HCT116 (cell line): ENCODE measurements around the gene SMIM3. TPM values are rescaled to one million over a fixed set of nuclear protein-coding genes. Genes with fewer than 3 reads are reported as not detected.

Source experiments
- ATAC-seq: fragments of 200-7000 bp; cut with Tn5 transposase; 2 replicates; pipeline ENCODE4 v1.9.1; 2020; ENCODE audit warnings: mild to moderate bottlenecking, moderate library complexity
- BruUV-seq: library from RNA; stranded (reverse); fragments of 400-500 nt; replicated peaks from 2 replicates; lab custom pipeline; 2021; lab: Mats Ljungman, UMichigan
- CTCF ChIA-PET: fragments of 300-600 bp; sonication (Branson Sonifier 250); formaldehyde crosslinking; loops from one replicate; lab custom pipeline; 2021; ENCODE audit warnings: antibody characterized with exemption; lab: Charles Lee
- POLR2A ChIA-PET: fragments of 300-600, 350-600 bp; sonication (Branson Sonifier 250); formaldehyde crosslinking; loops from one replicate; lab custom pipeline; 2021; ENCODE audit warnings: antibody characterized with exemption; lab: Charles Lee
- RAD21 ChIA-PET, 2 experiments: fragments of 300-600 bp; sonication (Branson Sonifier 250); formaldehyde crosslinking; loops; one replicate each; lab custom pipeline; 2023; ENCODE audit warnings: low total read pairs in 2 of 2; ENCODE audit not compliant: uncharacterized antibody in 2 of 2, unreplicated experiment in 2 of 2, low non-redundant PET in 1 of 2; lab: Charles Lee
- DNase-seq: peaks from one replicate; pipeline ENCODE4 v3.0.0-alpha.2; 2010; ENCODE audit warnings: low read depth, low spot score
- H2AFZ ChIP-seq: fragments of 200-600 bp; shearing (Covaris generic), sonication (generic); 2 replicates; pipeline ENCODE4 v1.6.1; 2017; ENCODE audit warnings: low read depth, mixed run types, mixed read lengths, antibody characterized with exemption, low read length; ENCODE audit not compliant: poor library complexity, severe bottlenecking
- H3K27ac ChIP-seq: 2 replicates; pipeline ENCODE4 v1.5.1; 2012; ENCODE audit warnings: low read depth, low read length
- H3K27me3 ChIP-seq: fragments of 200-600 bp; sonication (generic); 2 replicates; pipeline ENCODE4 v1.6.1; 2016; ENCODE audit warnings: mixed run types, low read length, mixed read lengths; ENCODE audit not compliant: insufficient read depth
- H3K36me3 ChIP-seq, 2 experiments: fragments of 200-500 bp in 1 of 2; fragments of 200-600 bp in 1 of 2; sonication (Bioruptor generic) in 1 of 2; sonication (generic) in 1 of 2; 2 replicates each; pipeline versions ENCODE4 v1.5.1 to v1.6.1; 2014 to 2016; ENCODE audit warnings: low read length in 2 of 2, inconsistent platforms in 1 of 2, mixed read lengths in 1 of 2, mixed run types in 1 of 2; ENCODE audit not compliant: insufficient read depth in 2 of 2, control insufficient read depth in 1 of 2
- H3K4me1 ChIP-seq, 2 experiments: fragments of 200-600 bp in 1 of 2; sonication (generic) in 1 of 2; 2 replicates each; pipeline versions ENCODE4 v1.5.1 to v1.6.1; 2012 to 2017; ENCODE audit warnings: low read length in 2 of 2, inconsistent platforms in 1 of 2, mild to moderate bottlenecking in 1 of 2, mixed read lengths in 1 of 2, mixed run types in 1 of 2, moderate library complexity in 1 of 2; ENCODE audit not compliant: insufficient read depth in 2 of 2, control insufficient read depth in 1 of 2
- H3K4me2 ChIP-seq: fragments of 200-600 bp; sonication (generic); 2 replicates; pipeline ENCODE4 v1.6.1; 2017; ENCODE audit warnings: mixed run types, low read length, mixed read lengths
- H3K4me3 ChIP-seq, 2 experiments: fragments of 200-600 bp in 1 of 2; sonication (generic) in 1 of 2; replicated peaks in 1 of 2; 2 replicates each; pipeline ENCODE4 v1.5.1; 2011 to 2016; ENCODE audit warnings: low read length in 2 of 2, control low read depth in 1 of 2, low read depth in 1 of 2, mild to moderate bottlenecking in 1 of 2, mixed read lengths in 1 of 2, mixed run types in 1 of 2
- H3K79me2 ChIP-seq: fragments of 200-600 bp; sonication (generic); 2 replicates; pipeline ENCODE4 v1.6.1; 2017; ENCODE audit warnings: mild to moderate bottlenecking, mixed run types, low read length, moderate library complexity, mixed read lengths; ENCODE audit not compliant: insufficient read depth
- H3K9ac ChIP-seq: fragments of 200-600 bp; sonication (generic); 2 replicates; pipeline ENCODE4 v1.6.1; 2016; ENCODE audit warnings: low read length, mixed read lengths
- H3K9me2 ChIP-seq: fragments of 200-600 bp; sonication (generic), shearing (Covaris generic); 2 replicates; pipeline ENCODE4 v1.6.1; 2017; ENCODE audit warnings: mixed run types, mild to moderate bottlenecking, moderate library complexity; ENCODE audit not compliant: insufficient read depth
- H3K9me3 ChIP-seq, 2 experiments: fragments of 200-500 bp in 1 of 2; fragments of 200-600 bp in 1 of 2; sonication (Bioruptor generic) in 1 of 2; sonication (generic) in 1 of 2; 2 replicates each; pipeline ENCODE4 v1.6.1; 2014 to 2017; ENCODE audit warnings: low read length in 2 of 2, mixed read lengths in 2 of 2, inconsistent platforms in 1 of 2, low read depth in 1 of 2, mild to moderate bottlenecking in 1 of 2, mixed run types in 1 of 2, moderate library complexity in 1 of 2; ENCODE audit not compliant: control insufficient read depth in 1 of 2, insufficient read depth in 1 of 2
- H4K20me1 ChIP-seq: fragments of 200-600 bp; sonication (generic), shearing (Covaris generic); 2 replicates; pipeline ENCODE4 v1.6.1; 2017; ENCODE audit warnings: mixed run types, mild to moderate bottlenecking, moderate library complexity; ENCODE audit not compliant: insufficient read depth
- EZH2 ChIP-seq: fragments of 200-600 bp; sonication (generic); IDR thresholded peaks from 2 replicates; pipeline ENCODE4 v1.6.1; 2017; ENCODE audit warnings: antibody characterized with exemption, mixed run types
- RAD21 ChIP-seq: IDR thresholded peaks from 2 replicates; pipeline ENCODE4 v1.6.1; 2012; ENCODE audit warnings: low read depth, mild to moderate bottlenecking
- SP1 ChIP-seq: IDR thresholded peaks from 2 replicates; pipeline ENCODE4 v1.6.1; 2012; ENCODE audit warnings: low read depth
- ZNF274 ChIP-seq: fragments of 200-500 bp; sonication (Bioruptor generic); IDR thresholded peaks from 2 replicates; pipeline ENCODE4 v1.6.1; 2014; ENCODE audit warnings: mild to moderate bottlenecking, low read depth, low read length, inconsistent platforms
- intact Hi-C: fragments of 100-400 bp; cut with micrococcal nuclease; formaldehyde crosslinking; loops from 2 replicates; pipeline ENCODE4 v1.10.0; 2022
- total RNA-seq: library from RNA; stranded (reverse); gene quantifications from one replicate; pipeline ENCODE4 v1.2.1, GENCODE V29; 2021; ENCODE audit not compliant: unreplicated experiment
- TF ChIP-seq, protein P1 (sequence below): IDR thresholded peaks from 2 replicates; pipeline ENCODE4 v1.6.1; 2011; ENCODE audit warnings: mild to moderate bottlenecking, low read length, moderate library complexity; ENCODE audit not compliant: insufficient replicate concordance; ENCODE audit errors: extremely low read depth
- TF ChIP-seq, protein P2 (sequence below): IDR thresholded peaks from 2 replicates; pipeline ENCODE4 v1.6.1; 2012
- TF ChIP-seq, protein P3 (sequence below), 3 experiments: fragments of 200-600 bp in 1 of 3; sonication (generic) in 1 of 3; IDR thresholded peaks in 2 of 3; conservative IDR thresholded peaks in 1 of 3; 2 replicates each; pipeline ENCODE4 v1.5.1; 2012 to 2017; ENCODE audit warnings: low read depth in 2 of 3, low read length in 2 of 3, antibody characterized with exemption in 1 of 3, borderline replicate concordance in 1 of 3, control low read depth in 1 of 3, mild to moderate bottlenecking in 1 of 3, mixed read lengths in 1 of 3, mixed run types in 1 of 3, moderate library complexity in 1 of 3; ENCODE audit not compliant: insufficient read depth in 1 of 3

SMIM3 gene
- total RNA-seq, 1 experiment from 2014 or later: 35.4 TPM

DNA sequence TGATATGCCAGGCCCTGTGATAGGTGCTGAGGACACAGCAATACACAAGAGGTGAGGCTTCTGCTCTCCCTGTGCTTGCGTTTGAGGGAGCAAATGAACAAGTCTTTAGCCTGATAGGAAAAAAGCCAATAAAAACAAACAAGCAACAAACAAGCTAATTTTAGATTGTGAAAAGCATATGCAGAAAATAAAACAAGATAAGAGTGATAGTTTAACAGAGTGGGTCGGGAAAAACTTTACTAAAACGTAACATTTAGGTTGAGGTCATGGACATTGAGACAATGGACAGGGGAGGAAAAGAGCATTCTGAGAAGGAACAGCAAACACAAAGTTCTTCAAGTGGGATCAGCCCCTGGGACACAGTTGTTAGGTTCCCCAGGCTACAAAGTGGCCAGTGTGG lies 4.3 kb downstream of the SMIM3 start:
- RAD21 ChIA-PET: no interaction called here
- Histone ChIP-seq H3K79me2 (peaks cover 81% of the 10 kb centered on the region), H3K4me3 (peak overlapping the region in 1 of 2 experiments; percentile 17; a peak in 1 of 4 replicates), H3K9me3 (no peaks in the 10 kb centered on the region), H3K27ac (peak overlapping the region; percentile 89), H3K9ac (peak overlapping the region; percentile 26), H3K4me2 (peak overlapping the region; percentile 94), H2AFZ (no peak overlapping the region), H3K4me1 (peaks cover 75 to 90% of the 10 kb centered on the region in 2 experiments), H3K27me3 (no peaks in the 10 kb centered on the region), H4K20me1 (no peaks in the 10 kb centered on the region), H3K9me2 (no peaks in the 10 kb centered on the region), H3K36me3 (no peaks in the 10 kb centered on the region)
- DNase-seq (no peak), ATAC-seq (no peak; the same call in 1 of the 2 replicates)
- no TSS peak for BruUV-seq
- intact Hi-C loops: loop anchor here (10.0 kb wide), 1 partner anchor 328 kb away; no protein-coding TSS in a partner anchor
- CTCF ChIA-PET: interaction anchor here (1.8 kb wide), 1 partner anchor 222 kb away, joined by 4 read pairs; no protein-coding TSS in a partner anchor
- POLR2A ChIA-PET: interaction anchor here (1.0 to 1.9 kb wide), 3 partner anchors 20 to 334 kb away, joined by 3 to 7 read pairs (median 5); partner anchors contain the start of gene DCTN4
- TF ChIP-seq, protein P1, sequence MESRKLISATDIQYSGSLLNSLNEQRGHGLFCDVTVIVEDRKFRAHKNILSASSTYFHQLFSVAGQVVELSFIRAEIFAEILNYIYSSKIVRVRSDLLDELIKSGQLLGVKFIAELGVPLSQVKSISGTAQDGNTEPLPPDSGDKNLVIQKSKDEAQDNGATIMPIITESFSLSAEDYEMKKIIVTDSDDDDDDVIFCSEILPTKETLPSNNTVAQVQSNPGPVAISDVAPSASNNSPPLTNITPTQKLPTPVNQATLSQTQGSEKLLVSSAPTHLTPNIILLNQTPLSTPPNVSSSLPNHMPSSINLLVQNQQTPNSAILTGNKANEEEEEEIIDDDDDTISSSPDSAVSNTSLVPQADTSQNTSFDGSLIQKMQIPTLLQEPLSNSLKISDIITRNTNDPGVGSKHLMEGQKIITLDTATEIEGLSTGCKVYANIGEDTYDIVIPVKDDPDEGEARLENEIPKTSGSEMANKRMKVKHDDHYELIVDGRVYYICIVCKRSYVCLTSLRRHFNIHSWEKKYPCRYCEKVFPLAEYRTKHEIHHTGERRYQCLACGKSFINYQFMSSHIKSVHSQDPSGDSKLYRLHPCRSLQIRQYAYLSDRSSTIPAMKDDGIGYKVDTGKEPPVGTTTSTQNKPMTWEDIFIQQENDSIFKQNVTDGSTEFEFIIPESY: no peak
- no peak for TF ChIP-seq ZNF274
- no peak for TF ChIP-seq SP1
- no peak for TF ChIP-seq RAD21
- TF ChIP-seq, protein P2, sequence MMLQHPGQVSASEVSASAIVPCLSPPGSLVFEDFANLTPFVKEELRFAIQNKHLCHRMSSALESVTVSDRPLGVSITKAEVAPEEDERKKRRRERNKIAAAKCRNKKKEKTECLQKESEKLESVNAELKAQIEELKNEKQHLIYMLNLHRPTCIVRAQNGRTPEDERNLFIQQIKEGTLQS: no peak
- TF ChIP-seq, protein P3, sequence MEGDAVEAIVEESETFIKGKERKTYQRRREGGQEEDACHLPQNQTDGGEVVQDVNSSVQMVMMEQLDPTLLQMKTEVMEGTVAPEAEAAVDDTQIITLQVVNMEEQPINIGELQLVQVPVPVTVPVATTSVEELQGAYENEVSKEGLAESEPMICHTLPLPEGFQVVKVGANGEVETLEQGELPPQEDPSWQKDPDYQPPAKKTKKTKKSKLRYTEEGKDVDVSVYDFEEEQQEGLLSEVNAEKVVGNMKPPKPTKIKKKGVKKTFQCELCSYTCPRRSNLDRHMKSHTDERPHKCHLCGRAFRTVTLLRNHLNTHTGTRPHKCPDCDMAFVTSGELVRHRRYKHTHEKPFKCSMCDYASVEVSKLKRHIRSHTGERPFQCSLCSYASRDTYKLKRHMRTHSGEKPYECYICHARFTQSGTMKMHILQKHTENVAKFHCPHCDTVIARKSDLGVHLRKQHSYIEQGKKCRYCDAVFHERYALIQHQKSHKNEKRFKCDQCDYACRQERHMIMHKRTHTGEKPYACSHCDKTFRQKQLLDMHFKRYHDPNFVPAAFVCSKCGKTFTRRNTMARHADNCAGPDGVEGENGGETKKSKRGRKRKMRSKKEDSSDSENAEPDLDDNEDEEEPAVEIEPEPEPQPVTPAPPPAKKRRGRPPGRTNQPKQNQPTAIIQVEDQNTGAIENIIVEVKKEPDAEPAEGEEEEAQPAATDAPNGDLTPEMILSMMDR (IDR thresholded peaks at IDR 0.05 in 2 of 3, conservative IDR thresholded peaks at IDR 0.05 in 1 of 3; ENCODE audit: borderline replicate concordance in 1 of 3, insufficient read depth in 1 of 3, low read depth in 2 of 3, low read length in 2 of 3): no peak
- TF ChIP-seq EZH2: no peak
